Measurements from ENCODE around the gene MX1.
"Not testable (repeated sequence)": the region's sequence is repeated elsewhere in the genome, so short reads cannot be mapped to it uniquely, and the experiment has no call there.

MX1 gene

DNA sequence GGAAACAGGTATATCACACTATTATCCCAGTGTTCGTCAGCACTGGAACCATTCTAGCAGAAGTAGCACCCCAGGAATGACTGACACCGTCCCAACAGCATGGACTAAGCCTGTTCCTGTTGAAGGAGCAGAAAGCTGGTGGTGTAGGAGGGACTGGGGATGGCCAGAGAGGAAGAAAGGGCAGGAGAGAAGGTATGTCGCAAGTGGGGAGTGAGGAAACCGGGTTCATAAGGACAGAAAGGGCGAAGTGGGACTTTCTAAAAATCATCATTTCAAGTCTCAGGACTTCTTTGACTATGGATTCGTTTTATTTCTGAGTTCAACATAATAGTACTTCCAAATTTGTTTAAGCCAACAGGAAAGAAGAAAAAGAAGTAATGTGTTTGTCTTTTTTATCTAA lies 19.7 kb upstream of the MX1 start:
- no peak for DNase-seq (ENCODE audit: low read depth, low spot score)

DNA sequence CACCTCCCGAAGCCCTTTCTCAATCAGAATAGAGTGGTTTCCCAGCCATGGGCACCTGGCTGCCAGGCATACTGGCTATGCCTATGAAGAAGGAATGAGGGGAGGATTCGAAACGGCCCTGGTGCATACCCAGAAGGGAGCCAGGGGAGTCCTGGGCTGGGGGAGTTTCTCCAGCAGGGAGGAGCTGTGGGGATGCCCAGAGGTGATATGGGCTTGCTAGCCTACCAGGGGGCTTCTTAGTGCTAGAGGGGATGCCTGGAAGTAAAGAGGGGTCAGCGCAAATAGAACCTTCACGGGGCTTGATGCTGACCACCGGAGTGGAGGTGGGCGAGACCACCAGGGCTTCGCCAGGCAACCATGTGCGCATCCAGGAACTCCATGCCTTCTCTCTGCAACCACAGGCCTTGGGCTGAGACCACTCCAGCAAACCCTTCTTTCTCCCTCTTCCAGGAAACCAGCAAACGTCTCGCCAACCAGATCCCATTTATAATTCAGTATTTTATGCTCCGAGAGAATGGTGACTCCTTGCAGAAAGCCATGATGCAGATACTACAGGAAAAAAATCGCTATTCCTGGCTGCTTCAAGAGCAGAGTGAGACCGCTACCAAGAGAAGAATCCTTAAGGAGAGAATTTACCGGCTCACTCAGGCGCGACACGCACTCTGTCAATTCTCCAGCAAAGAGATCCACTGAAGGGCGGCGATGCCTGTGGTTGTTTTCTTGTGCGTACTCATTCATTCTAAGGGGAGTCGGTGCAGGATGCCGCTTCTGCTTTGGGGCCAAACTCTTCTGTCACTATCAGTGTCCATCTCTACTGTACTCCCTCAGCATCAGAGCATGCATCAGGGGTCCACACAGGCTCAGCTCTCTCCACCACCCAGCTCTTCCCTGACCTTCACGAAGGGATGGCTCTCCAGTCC lies 18.2 kb upstream of the MX1 start:
- DNase-seq (ENCODE audit: low read depth, low spot score) = no peak

DNA sequence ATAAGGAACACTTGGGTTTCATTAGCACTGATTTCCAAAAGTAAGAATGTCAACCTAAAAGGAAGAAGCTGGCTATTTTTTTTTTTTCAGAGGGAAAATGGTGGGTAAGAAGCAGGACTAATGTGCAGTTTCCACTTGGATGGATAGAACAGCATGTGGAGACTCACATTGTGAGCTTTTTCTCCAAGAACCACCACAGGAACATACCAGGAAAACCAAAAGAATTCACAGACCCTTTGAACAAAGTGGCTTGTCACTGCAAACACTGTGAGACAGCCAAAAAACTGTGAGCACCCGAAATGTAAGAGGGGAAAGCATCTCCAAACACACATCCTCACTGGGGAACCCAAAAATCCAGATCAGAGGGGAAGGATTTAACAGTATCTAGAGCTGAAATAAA lies 15.7 kb upstream of the MX1 start:
- DNase-seq (ENCODE audit: low read depth, low spot score) = no peak

- DNase-seq (ENCODE audit: low read depth, low spot score) = no peak
Measured at GRCh38 chr21:41410767-41411448, 15.1 kb upstream of the MX1 start.

DNA sequence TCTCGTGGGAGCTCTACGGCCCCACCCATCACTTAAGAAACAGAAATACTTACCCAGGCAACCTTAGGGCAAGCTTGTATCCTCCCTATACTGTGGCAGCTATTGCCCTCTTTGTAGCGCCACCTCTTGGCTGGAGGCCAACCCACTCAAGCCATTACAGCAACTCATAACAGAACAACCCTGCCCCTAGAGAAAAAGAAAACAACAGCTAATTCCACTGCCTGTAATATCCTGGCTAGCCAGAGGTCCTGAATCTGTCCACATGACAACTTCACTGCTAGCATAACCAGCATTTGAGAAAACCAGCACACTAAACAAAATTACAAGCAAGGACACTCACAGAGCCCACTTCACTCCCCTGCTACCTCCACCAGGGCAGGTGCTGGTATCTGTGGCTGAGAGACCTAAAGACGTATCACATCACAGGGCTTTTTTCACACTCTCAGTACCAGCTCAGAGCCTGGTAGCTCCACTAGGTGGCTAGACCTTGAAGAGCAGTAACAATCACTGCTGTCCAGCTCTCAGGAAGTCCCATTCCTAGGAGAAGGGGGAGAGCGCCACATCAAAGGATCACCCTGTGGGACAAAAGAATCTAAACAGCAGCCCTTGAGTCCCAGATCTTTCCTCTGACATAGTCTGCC lies 14.5 kb upstream of the MX1 start:
- DNase-seq (ENCODE audit: low read depth, low spot score) = no peak

DNA sequence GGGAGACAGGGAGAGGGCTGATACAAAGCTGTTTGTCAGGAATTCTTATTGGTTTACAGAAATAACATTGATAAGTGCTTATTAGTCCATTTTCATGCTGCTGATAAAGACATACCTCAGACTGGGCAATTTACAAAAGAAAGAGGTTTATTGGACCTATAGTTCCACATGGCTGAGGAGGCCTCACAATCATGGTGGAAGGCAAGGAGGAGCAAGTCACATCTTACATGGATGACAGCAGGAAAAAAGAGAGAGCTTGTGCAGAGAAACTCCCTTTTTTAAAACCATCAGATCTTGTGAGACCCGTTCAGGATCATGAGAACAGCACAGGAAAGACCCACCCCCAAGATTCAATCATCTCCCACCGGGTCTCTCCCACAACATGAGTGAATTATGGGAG lies 8.5 kb upstream of the MX1 start:
- DNase-seq (ENCODE audit: low read depth, low spot score) = not testable (repeated sequence)

- no peak for DNase-seq (ENCODE audit: low read depth, low spot score)
Measured at GRCh38 chr21:41418393-41418792, 7.6 kb upstream of the MX1 start.

GRCh38 chr21:41418956-41419680 lies 6.9 kb upstream of the MX1 start:
- DNase-seq (ENCODE audit: low read depth, low spot score) = no peak

- DNase-seq (ENCODE audit: low read depth, low spot score) = peak; percentile 79
Measured at GRCh38 chr21:41419921-41420862, 5.8 kb upstream of the MX1 start.

DNA sequence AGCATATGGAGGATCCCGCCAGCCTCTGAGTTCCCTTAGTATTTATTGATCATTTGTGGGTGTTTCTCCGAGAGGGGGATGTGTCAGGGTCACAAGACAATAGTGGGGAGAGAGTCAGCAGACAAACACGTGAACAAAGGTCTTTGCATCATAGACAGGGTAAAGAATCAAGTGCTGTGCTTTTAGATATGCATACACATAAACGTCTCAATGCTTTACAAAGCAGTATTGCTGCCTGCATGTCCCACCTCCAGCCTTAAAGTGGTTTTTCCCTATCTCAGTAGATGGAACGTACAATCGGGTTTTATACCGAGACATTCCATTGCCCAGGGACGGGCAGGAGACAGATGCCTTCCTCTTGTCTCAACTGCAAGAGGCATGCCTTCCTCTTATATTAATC lies 5.0 kb upstream of the MX1 start:
- DNase-seq (ENCODE audit: low read depth, low spot score) = not testable (repeated sequence)

DNA sequence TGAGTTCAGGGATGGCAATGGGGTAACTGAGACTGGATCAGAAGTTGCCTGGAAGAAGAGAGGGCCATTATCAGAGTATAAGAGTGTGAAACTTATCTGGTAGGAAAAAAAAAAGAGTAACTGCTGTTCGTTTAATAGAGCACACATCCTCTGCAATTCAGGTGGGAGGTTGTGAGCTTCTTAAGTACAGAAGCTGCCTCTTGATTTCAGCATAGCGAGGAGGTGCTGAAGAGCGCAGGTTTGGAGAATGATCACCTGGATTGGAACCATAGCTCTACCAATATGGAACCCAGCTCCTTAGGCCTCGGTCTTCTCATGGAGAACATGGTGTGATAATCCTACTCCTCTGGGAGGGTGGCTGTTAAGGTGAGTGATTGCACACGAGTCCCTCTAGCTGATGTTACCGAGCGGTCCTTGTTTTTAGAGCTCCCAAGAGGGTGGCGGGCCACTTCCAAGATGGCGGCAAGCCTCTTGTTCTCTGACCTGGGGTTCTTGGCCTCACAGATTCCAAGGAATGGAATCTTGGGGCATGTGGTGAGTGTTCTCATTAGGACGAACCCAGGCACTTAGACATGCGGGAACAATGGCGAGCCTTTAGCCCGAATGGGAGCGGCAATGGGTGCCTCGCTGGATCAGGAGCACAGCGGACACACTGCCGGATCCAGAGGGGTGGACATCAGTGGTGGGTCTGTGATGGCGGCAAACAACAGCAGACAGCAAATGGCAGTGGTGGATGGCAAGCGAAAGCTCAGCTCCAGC lies 3.3 kb upstream of the MX1 start:
- DNase-seq (ENCODE audit: low read depth, low spot score) = no peak

GRCh38 chr21:41423305-41423636 lies 2.8 kb upstream of the MX1 start:
- not testable (repeated sequence) for DNase-seq (ENCODE audit: low read depth, low spot score)

DNA sequence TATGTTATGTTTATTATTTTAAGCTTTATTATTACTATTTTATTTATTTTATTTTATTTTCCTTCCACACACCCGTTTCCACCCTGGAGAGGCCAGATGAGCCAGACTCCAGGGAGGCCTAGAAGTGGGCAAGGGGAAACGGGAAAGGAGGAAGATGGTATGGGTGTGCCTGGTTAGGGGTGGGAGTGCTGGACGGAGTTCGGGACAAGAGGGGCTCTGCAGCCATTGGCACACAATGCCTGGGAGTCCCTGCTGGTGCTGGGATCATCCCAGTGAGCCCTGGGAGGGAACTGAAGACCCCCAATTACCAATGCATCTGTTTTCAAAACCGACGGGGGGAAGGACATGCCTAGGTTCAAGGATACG lies 468 bp upstream of the MX1 start:
- DNase-seq (ENCODE audit: low read depth, low spot score) = no peak

DNA sequence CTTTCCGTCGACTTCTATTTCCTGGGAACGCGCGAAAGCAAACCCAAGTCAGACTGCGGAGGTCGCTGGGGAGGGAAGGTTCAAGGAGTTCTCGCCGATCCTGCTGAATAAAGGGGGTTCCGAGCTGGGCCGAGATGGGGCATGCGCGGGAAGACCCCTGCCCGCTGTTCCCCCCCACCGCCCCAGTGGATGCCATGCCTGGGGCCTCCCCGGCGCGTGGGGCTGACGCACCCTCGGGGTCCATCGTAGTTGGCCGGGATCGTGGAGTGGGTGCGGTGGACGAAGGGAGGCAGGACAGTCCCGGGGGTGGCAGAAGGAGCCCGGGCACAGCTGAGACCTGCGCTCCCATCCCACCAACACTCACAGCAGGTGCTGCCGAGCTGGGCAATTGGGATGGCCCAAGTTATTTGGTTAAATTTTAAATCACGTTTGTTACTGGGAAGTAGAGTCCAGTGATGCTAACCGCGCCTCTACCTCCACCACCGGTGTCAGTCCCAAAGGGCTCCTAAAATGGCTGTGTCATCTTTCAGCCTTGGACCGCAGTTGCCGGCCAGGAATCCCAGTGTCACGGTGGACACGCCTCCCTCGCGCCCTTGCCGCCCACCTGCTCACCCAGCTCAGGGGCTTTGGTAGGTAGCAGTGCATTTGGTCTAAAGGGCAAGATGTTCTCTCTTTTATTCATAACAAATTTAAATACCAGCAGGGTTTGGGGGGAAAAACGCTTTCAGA lies 801 bp downstream of the MX1 start:
- DNase-seq (ENCODE audit: low read depth, low spot score) = no peak

- no peak for DNase-seq (ENCODE audit: low read depth, low spot score)
Measured at GRCh38 chr21:41427556-41427955, 1.5 kb downstream of the MX1 start.

DNA sequence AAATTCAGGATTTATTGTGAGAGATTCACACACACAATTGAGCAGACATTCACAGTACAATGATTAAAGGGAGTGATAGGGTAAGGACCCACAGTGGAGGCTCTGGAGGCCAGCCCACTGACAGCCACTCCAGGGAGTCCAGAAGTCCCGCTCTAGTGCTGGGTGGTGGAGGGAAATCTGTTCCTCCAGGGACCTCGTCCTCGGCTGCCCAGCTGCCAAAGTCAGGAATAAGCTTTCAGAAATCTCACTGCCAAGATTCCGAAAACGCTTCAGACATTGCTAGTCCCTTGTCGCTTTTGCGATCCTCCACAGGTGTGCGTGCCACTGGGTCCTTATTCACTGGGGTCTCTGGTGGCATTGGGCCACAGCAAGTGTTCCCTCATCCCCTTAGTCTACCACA lies 2.3 kb downstream of the MX1 start:
- DNase-seq (ENCODE audit: low read depth, low spot score) = no peak

DNA sequence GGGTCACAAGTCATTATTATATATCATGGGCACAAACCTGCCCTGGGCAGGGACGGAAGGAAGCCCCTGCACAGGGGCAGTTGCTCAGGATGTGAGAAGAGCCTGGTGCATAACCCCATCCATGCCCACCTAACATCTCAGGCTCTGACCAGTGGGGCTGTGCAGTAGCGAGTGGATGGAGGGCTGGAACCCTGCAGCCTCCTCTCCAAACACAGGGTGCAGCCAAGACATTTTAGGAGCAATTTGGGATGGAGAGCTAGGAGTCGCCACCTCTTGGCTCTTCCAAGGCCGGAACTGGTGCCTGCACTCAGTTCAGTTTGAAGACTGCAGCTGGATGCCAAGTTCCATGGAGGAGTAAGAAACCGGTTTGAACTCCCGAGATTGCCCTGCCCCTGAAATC lies 2.8 kb downstream of the MX1 start:
- DNase-seq (ENCODE audit: low read depth, low spot score) = no peak

DNA sequence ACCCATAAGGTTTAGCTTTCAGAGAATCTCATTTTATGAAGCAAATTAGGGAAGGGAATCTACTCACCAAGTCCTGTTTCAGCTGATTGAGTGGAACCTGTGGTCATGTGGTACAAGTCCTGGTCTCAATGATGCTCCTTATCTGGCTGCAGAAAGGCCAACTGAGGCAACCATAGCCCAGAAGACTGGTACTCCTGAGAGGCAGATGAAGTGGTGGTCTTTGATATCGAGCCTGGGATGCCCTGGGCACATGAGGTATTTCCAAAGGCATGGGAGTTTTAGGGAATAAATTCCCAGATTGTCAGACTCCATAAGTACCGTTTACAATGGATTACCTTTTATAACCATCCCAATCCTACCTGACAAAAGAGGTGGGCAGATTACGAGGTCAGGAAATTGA lies 3.3 kb downstream of the MX1 start:
- DNase-seq (ENCODE audit: low read depth, low spot score) = no peak

GRCh38 chr21:41429925-41430491 lies 4.0 kb downstream of the MX1 start:
- DNase-seq (ENCODE audit: low read depth, low spot score) = no peak
